ENCODE results near the gene AP3S2.

The AP3S2 gene

DNA sequence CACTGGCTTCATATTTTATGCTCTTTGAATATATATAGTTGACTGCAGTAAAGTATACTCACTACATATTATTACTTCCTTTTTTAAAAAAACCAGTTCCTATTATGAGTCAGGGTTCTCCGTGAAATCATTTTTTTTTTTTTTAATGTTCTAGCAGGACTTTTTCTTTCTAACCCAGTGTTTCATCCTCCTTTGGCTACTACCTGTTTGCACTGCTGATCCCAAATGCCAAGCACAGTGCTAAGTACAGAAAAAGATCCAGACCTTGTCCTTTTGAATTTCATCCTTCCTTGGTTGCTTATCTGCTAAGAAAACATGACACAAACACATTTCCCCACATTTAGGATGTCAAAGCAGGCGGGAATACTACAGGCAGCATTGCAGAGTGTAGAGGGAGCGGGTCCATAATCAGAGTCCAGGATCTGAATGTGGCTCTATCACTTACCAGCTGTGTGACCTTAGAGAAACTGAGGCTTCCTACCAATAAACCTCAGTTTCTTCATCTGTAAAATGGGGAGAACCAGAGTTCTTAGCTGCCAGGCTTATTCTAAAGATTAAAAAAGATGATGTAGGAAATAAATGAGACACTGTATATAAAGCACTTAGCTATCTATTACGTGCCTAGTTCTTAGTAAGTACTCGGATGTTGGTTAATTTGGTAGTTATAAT is 42.0 kb downstream of the AP3S2 start:
- TF ChIP-seq, protein P1, sequence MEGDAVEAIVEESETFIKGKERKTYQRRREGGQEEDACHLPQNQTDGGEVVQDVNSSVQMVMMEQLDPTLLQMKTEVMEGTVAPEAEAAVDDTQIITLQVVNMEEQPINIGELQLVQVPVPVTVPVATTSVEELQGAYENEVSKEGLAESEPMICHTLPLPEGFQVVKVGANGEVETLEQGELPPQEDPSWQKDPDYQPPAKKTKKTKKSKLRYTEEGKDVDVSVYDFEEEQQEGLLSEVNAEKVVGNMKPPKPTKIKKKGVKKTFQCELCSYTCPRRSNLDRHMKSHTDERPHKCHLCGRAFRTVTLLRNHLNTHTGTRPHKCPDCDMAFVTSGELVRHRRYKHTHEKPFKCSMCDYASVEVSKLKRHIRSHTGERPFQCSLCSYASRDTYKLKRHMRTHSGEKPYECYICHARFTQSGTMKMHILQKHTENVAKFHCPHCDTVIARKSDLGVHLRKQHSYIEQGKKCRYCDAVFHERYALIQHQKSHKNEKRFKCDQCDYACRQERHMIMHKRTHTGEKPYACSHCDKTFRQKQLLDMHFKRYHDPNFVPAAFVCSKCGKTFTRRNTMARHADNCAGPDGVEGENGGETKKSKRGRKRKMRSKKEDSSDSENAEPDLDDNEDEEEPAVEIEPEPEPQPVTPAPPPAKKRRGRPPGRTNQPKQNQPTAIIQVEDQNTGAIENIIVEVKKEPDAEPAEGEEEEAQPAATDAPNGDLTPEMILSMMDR (IDR thresholded peaks at IDR 0.05), result no peak
- H3K4me3 Mint-ChIP-seq, result no peak overlapping the region
- H3K27ac Mint-ChIP-seq, result no peak overlapping the region
- peaks cover 6% of the 10 kb centered on the region for H3K27me3 Mint-ChIP-seq (ENCODE audit: low read depth, poor library complexity)
- peaks cover 69% of the 10 kb centered on the region for H3K36me3 Mint-ChIP-seq (ENCODE audit: low read depth)
- no peak for DNase-seq
- no peaks in the 10 kb centered on the region for H3K4me1 Mint-ChIP-seq
- H3K9me3 Mint-ChIP-seq, result peaks cover 20% of the 10 kb centered on the region

DNA sequence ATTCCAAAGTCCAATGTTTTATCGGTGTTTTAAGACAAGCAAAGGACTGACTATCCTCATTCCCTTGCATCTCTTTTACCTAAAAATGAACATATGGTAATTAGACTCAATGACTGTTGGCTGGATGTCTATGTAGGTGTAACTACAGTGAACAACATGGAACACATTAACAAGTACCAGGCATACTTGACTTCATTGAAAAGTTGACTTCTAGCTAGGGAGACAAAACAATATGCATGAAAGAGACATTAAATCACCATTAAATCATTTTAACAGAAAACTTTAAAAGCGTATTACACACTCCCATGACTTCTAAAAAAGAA is 44.9 kb downstream of the AP3S2 start:
- DNase-seq, result no peak
- no peaks in the 10 kb centered on the region for H3K27me3 Mint-ChIP-seq (ENCODE audit: low read depth, poor library complexity)
- peaks cover 13% of the 10 kb centered on the region for H3K9me3 Mint-ChIP-seq
- TF ChIP-seq, protein P1 (IDR thresholded peaks at IDR 0.05), result no peak
- no peaks in the 10 kb centered on the region for H3K4me1 Mint-ChIP-seq
- no peak overlapping the region for H3K27ac Mint-ChIP-seq
- H3K36me3 Mint-ChIP-seq (ENCODE audit: low read depth), result peaks cover 75% of the 10 kb centered on the region
- H3K4me3 Mint-ChIP-seq, result no peak overlapping the region

DNA sequence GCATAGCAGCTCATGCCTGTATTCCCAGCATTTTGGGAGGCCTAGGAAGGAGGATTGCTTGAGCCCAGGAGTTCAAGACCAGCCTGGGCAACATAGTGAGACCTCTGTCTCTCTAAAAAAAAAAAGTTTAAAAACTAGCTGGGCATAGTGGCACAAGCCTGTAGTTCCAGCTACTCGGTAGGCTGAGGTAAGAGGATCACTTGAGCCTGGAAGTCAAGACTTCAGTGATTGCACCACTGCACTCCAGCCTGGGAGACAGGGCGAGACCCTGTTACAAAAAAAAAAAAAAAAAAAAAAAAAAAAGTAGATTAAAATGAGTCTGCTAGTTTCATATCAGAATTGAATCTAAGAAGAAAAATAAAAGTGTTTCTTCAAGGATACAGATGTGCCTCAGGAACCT is 46.7 kb downstream of the AP3S2 start:
- Mint-ChIP-seq H3K36me3 (ENCODE audit: low read depth) (peaks cover 67% of the 10 kb centered on the region), H3K4me1 (no peaks in the 10 kb centered on the region), H3K27ac (no peak overlapping the region)

DNA sequence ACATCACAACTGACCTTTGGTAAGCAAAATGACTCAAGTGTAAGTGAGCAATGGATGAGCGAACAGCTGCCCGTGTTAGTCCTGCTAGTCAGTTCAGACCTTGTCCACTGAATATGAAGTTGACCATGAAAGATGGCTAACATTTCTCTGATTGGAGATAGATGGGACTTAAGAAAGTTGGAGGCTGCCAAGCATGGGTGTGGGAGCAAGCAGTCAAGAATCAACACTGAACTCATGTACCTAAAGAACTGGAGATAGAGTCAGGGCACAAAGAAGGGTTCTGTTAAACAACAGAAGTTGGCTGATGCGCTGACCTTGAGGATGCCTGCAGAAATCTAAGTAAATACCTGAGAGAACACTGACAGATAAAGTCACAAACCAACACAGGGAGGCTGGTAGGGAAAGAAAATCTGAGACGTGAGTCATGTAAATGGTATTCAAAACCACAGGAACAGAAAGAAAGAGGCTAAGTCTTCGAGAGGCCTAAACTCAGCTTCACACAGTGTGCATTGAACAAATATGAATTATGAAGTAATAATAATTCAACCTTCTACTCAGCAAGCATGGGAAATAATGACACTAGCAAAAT is 48.4 kb downstream of the AP3S2 start:
- no peak overlapping the region for H3K27ac Mint-ChIP-seq
- TF ChIP-seq, protein P1 (IDR thresholded peaks at IDR 0.05), result no peak
- H3K4me3 Mint-ChIP-seq, result no peak overlapping the region
- no peaks in the 10 kb centered on the region for H3K4me1 Mint-ChIP-seq
- no peaks in the 10 kb centered on the region for H3K9me3 Mint-ChIP-seq
- H3K27me3 Mint-ChIP-seq (ENCODE audit: low read depth, poor library complexity), result no peaks in the 10 kb centered on the region
- peaks cover 62% of the 10 kb centered on the region for H3K36me3 Mint-ChIP-seq (ENCODE audit: low read depth)
- no peak for DNase-seq

More for the DNA sequence above, 46.7 kb downstream of the AP3S2 start:
- H3K27me3 Mint-ChIP-seq (ENCODE audit: low read depth, poor library complexity), result no peaks in the 10 kb centered on the region
- TF ChIP-seq, protein P1 (IDR thresholded peaks at IDR 0.05), result no peak
- H3K4me3 Mint-ChIP-seq, result no peak overlapping the region
- H3K9me3 Mint-ChIP-seq, result no peaks in the 10 kb centered on the region
- DNase-seq, result no peak

DNA sequence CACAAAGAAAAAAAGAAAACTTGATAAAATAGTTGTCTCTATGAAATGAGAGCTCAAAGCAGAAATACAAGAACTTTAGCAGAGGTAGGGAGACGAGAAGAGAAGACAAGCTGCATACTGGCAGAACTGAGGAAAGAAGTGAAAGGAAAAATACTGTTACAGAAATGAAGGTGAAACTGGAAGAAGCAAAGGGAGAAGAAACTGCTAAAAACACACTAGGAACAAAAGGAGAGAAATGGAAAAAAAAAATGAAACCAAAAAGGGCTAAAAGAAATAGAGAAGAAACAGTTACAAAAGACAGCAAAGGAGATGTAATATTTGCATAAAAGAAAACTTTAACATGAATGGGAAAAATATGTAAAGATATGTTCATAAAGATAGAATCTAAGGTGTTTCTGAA is 51.8 kb downstream of the AP3S2 start:
- H3K9me3 Mint-ChIP-seq, result no peaks in the 10 kb centered on the region
- no peaks in the 10 kb centered on the region for H3K4me1 Mint-ChIP-seq
- DNase-seq, result no peak
- peak overlapping the region; percentile 12 for H3K27ac Mint-ChIP-seq
- H3K4me3 Mint-ChIP-seq, result no peak overlapping the region
- TF ChIP-seq, protein P1 (IDR thresholded peaks at IDR 0.05), result no peak
- peaks cover 50% of the 10 kb centered on the region for H3K36me3 Mint-ChIP-seq (ENCODE audit: low read depth)
- H3K27me3 Mint-ChIP-seq (ENCODE audit: low read depth, poor library complexity), result no peaks in the 10 kb centered on the region

DNA sequence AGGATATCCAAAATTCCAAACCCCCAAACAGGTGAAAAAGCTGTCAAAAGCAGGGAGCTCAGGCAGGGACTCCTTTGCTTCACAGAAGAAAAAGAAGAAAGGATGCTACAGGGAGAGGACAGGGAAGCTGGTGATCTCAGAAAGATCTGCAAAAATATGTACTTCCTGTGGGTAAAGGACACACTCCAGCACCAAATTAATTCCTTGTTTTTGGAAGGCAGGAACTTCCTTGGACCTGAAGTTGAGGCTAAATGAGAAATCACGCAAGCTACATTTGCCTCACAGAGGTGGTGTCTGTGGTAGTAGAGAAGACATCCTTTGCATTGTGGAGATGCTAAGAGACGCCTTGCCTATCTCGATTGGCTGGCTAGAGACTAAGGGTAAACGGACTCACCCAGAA is 52.5 kb downstream of the AP3S2 start:
- H3K36me3 Mint-ChIP-seq (ENCODE audit: low read depth), result peaks cover 57% of the 10 kb centered on the region
- DNase-seq, result no peak
- no peak overlapping the region for H3K27ac Mint-ChIP-seq
- H3K27me3 Mint-ChIP-seq (ENCODE audit: low read depth, poor library complexity), result no peaks in the 10 kb centered on the region
- H3K4me3 Mint-ChIP-seq, result no peak overlapping the region
- TF ChIP-seq, protein P1 (IDR thresholded peaks at IDR 0.05), result no peak
- no peaks in the 10 kb centered on the region for H3K9me3 Mint-ChIP-seq
- H3K4me1 Mint-ChIP-seq, result no peaks in the 10 kb centered on the region
